Adrenal gland (tissue), 12 donors: Measurements from ENCODE around the gene GKN2. TPM values are rescaled to one million over a fixed set of nuclear protein-coding genes. Genes with fewer than 3 reads are reported as not detected.

Experiments used
- DNase-seq, 7 donors: peaks; one replicate each; pipeline ENCODE4 v3.0.0-alpha.2; 2019 to 2020
- H3K27ac ChIP-seq, 5 donors: fragments of 200-600 bp; sonication (generic) in 4 of 5; 1 replicate in 3 of 5; 2 replicates in 2 of 5; pipeline versions ENCODE4 v1.5.1 to v1.8.0; 2016 to 2020; ENCODE audit warnings: mild to moderate bottlenecking in 1 of 5
- H3K27me3 ChIP-seq: fragments of 200-600 bp; 2 replicates; pipeline ENCODE4 v1.8.0; 2021
- H3K36me3 ChIP-seq, 2 donors: fragments of 200-600 bp; replicated peaks in 1 of 2; 1 replicate in 1 of 2; 2 replicates in 1 of 2; pipeline versions ENCODE4 v1.5.1 to v1.8.0; 2018 to 2022
- H3K4me1 ChIP-seq, 2 donors: fragments of 200-600 bp; replicated peaks in 1 of 2; 1 replicate in 1 of 2; 2 replicates in 1 of 2; pipeline versions ENCODE4 v1.5.1 to v1.8.0; 2018 to 2021
- H3K4me3 ChIP-seq, 4 donors: fragments of 200-600 bp; sonication (generic) in 3 of 4; one replicate each; pipeline ENCODE4 v1.5.1; 2016 to 2018
- H3K9me3 ChIP-seq, 3 donors: fragments of 200-600 bp; sonication (generic) in 1 of 3; replicated peaks in 1 of 3; 1 replicate in 2 of 3; 2 replicates in 1 of 3; pipeline versions ENCODE4 v1.5.1 to v1.8.0; 2016 to 2021
- CTCF ChIP-seq, 6 experiments: fragments of 450-650 bp in 4 of 6; fragments of 200-600 bp in 2 of 6; sonication (generic) in 1 of 6; IDR thresholded peaks; 1 replicate in 5 of 6; 2 replicates in 1 of 6; pipeline versions ENCODE4 v1.5.1 to v1.8.0; 2016 to 2021; ENCODE audit warnings: antibody characterized with exemption in 6 of 6, mild to moderate bottlenecking in 2 of 6, moderate library complexity in 1 of 6
- POLR2A ChIP-seq, 2 donors: fragments of 450-650 bp; IDR thresholded peaks; one replicate each; pipeline ENCODE4 v1.6.1; 2017; ENCODE audit warnings: antibody characterized with exemption in 2 of 2, mild to moderate bottlenecking in 2 of 2, moderate library complexity in 1 of 2
- WGBS, 4 donors: extraction: QIAGEN DNeasy Blood & Tissue Kit in 2 of 4; methylation state at CpG; one replicate each; pipeline versions ENCODE4 v1.1.5 to v1.1.7; 2013 to 2017; 5-methylcytosine and 5-hydroxymethylcytosine counted together
- intact Hi-C, 2 donors: fragments of 100-400 bp; cut with DNase I; formaldehyde crosslinking; loops; one replicate each; pipeline versions ENCODE4 v1.14.1 to v1.15.0; 2022 to 2023
- polyA plus RNA-seq, 3 donors: library from polyadenylated mRNA; stranded (reverse); fragments of 200-250 nt in 2 of 3; fragments of 350-450 nt in 1 of 3; fragmentation: Illumina TruSeq in 1 of 3; extraction: RNeasy Lipid Tissue Mini Kit (QIAGEN cat#74804) in 1 of 3; gene quantifications; one replicate each; pipeline ENCODE4 v1.2.3, GENCODE V29; 2013 to 2014
- total RNA-seq, 9 donors: library from RNA; depleted of rRNA in 4 of 9; stranded (reverse); fragments of >200 nt in 4 of 9; fragments of 120-200 nt in 1 of 9; fragmentation: NEBNext Ultra II Directional in 1 of 9; extraction: Animal tissue kit (Norgen Biotek cat#: 25700) in 1 of 9; gene quantifications; one replicate each; pipeline versions ENCODE4 v1.1.0 to v1.2.4, GENCODE V29; 2013 to 2023
- donor health status: healthy with polysubstance abuse.
- donor health status: Bipolar disorder and iron deficiency.
- donor health status: DM: yes; HTN: yes; CAD: no.
- donor health status: DM: no; HTN: no; CAD: no.
- donor health status: DM: no; HTN: no; CAD: no.
- donor health status: DM: yes; HTN: yes; CAD: no.

The GKN2 gene
- total and polyA plus RNA-seq, 12 donors: 0.27 to 0.31 TPM; not detected in 10

- no peak overlapping the region for H3K27ac ChIP-seq
- H3K9me3 ChIP-seq: no peaks in the 10 kb centered on the region
- 87 to 92% (median 90%) methylated on average over 4 of the region's 4 CpGs for WGBS, 4 donors
- no peaks in the 10 kb centered on the region for H3K27me3 ChIP-seq
- TF ChIP-seq POLR2A (IDR thresholded peaks at IDR 0.05) (no peak), CTCF (IDR thresholded peaks at IDR 0.05) (no peak)
- H3K4me3 ChIP-seq: no peak overlapping the region
- intact Hi-C loops: no loop called here
- H3K4me1 ChIP-seq: peaks cover 6 to 7% of the 10 kb centered on the region in 2 donors
- no peak for DNase-seq
- H3K36me3 ChIP-seq: no peaks in the 10 kb centered on the region
Observed at GRCh38 chr2:68977453-68977852, 24.8 kb upstream of the GKN2 start.

GRCh38 chr2:68975844-68976243 lies 23.2 kb upstream of the GKN2 start:
- no peak for TF ChIP-seq CTCF (IDR thresholded peaks at IDR 0.05)
- TF ChIP-seq POLR2A (IDR thresholded peaks at IDR 0.05): no peak
- H3K36me3 ChIP-seq: no peaks in the 10 kb centered on the region
- 96 to 100% (median 98%) methylated on average over 2 of the region's 2 CpGs for WGBS, 4 donors
- H3K4me1 ChIP-seq: peaks cover 6 to 7% of the 10 kb centered on the region in 2 donors
- H3K9me3 ChIP-seq: no peaks in the 10 kb centered on the region
- no peaks in the 10 kb centered on the region for H3K27me3 ChIP-seq
- intact Hi-C loops: no loop called here
- H3K4me3 ChIP-seq: no peak overlapping the region
- H3K27ac ChIP-seq: no peak overlapping the region
- DNase-seq: no peak

- Histone ChIP-seq H3K4me1 (peaks cover 6 to 7% of the 10 kb centered on the region in 2 donors), H3K27ac (no peak overlapping the region), H3K36me3 (no peaks in the 10 kb centered on the region), H3K9me3 (no peaks in the 10 kb centered on the region), H3K27me3 (no peaks in the 10 kb centered on the region), H3K4me3 (no peak overlapping the region)
- DNase-seq: no peak
- 59 to 87% (median 80%) methylated on average over 9 of the region's 9 CpGs for WGBS, 4 donors
- TF ChIP-seq POLR2A (IDR thresholded peaks at IDR 0.05) (no peak), CTCF (IDR thresholded peaks at IDR 0.05) (no peak)
- intact Hi-C loops: no loop called here
Observed at GRCh38 chr2:68974946-68975665, 22.4 kb upstream of the GKN2 start.

- intact Hi-C loops: no loop called here
- Histone ChIP-seq H3K9me3 (no peaks in the 10 kb centered on the region), H3K27ac (no peak within 1 kb of the TSS), H3K36me3 (no peaks in the 10 kb centered on the region), H3K27me3 (no peaks in the 10 kb centered on the region), H3K4me1 (peaks cover 6 to 7% of the 10 kb centered on the region in 2 donors), H3K4me3 (no peak within 1 kb of the TSS)
- WGBS, 4 donors: 58 to 80% (median 67%) methylated on average over 3 of the region's 3 CpGs
- no peak for TF ChIP-seq CTCF (IDR thresholded peaks at IDR 0.05)
- no peak for TF ChIP-seq POLR2A (IDR thresholded peaks at IDR 0.05)
- DNase-seq: no peak
Observed at GRCh38 chr2:68974251-68974650, 21.6 kb upstream of the GKN2 start, which contains the start of gene GKN1. GKN1 (plus strand) TSS chr2:68974636; CDS start chr2:68974678, 42 bp downstream.
